ENCODE data around the gene CARD11.

CARD11 gene

GRCh38 chr7:3033136-3033535 lies 10.5 kb downstream of the CARD11 start:
- TF ChIP-seq POLR2AphosphoS5 (IDR thresholded peaks at IDR 0.05; ENCODE audit: low read depth, low read length), result no peak
- TF ChIP-seq FOXP2 (optimal IDR thresholded peaks at IDR 0.05; ENCODE audit: borderline replicate concordance, extremely low read depth, extremely low read length, insufficient read depth), result no peak
- no peak for TF ChIP-seq TAF1 (IDR thresholded peaks at IDR 0.05; ENCODE audit: borderline replicate concordance, insufficient read depth, low read length)
- no peak for TF ChIP-seq SIN3A (IDR thresholded peaks at IDR 0.05; ENCODE audit: borderline replicate concordance, insufficient read depth, low read length)
- TF ChIP-seq REST (IDR thresholded peaks at IDR 0.05; ENCODE audit: insufficient read depth in 1 of 2, low read depth in 2 of 2, low read length in 2 of 2), result no peak

- TF ChIP-seq FOXP2 (optimal IDR thresholded peaks at IDR 0.05; ENCODE audit: borderline replicate concordance, extremely low read depth, extremely low read length, insufficient read depth), result no peak
- no peak for TF ChIP-seq REST (IDR thresholded peaks at IDR 0.05; ENCODE audit: insufficient read depth in 1 of 2, low read depth in 2 of 2, low read length in 2 of 2)
- TF ChIP-seq TAF1 (IDR thresholded peaks at IDR 0.05; ENCODE audit: borderline replicate concordance, insufficient read depth, low read length), result no peak
- TF ChIP-seq SIN3A (IDR thresholded peaks at IDR 0.05; ENCODE audit: borderline replicate concordance, insufficient read depth, low read length), result no peak
- no peak for TF ChIP-seq POLR2AphosphoS5 (IDR thresholded peaks at IDR 0.05; ENCODE audit: low read depth, low read length)
These were observed 11.4 kb downstream of the CARD11 start for GRCh38 chr7:3032256-3032655.

GRCh38 chr7:3029138-3029537 lies 14.5 kb downstream of the CARD11 start:
- TF ChIP-seq POLR2AphosphoS5 (IDR thresholded peaks at IDR 0.05; ENCODE audit: low read depth, low read length) (no peak), TAF1 (IDR thresholded peaks at IDR 0.05; ENCODE audit: borderline replicate concordance, insufficient read depth, low read length) (no peak), REST (IDR thresholded peaks at IDR 0.05; ENCODE audit: insufficient read depth in 1 of 2, low read depth in 2 of 2, low read length in 2 of 2) (no peak), SIN3A (IDR thresholded peaks at IDR 0.05; ENCODE audit: borderline replicate concordance, insufficient read depth, low read length) (no peak), FOXP2 (optimal IDR thresholded peaks at IDR 0.05; ENCODE audit: borderline replicate concordance, extremely low read depth, extremely low read length, insufficient read depth) (no peak)

GRCh38 chr7:3028758-3029093 lies 14.9 kb downstream of the CARD11 start:
- TF ChIP-seq POLR2AphosphoS5 (IDR thresholded peaks at IDR 0.05; ENCODE audit: low read depth, low read length) (no peak), TAF1 (IDR thresholded peaks at IDR 0.05; ENCODE audit: borderline replicate concordance, insufficient read depth, low read length) (no peak), SIN3A (IDR thresholded peaks at IDR 0.05; ENCODE audit: borderline replicate concordance, insufficient read depth, low read length) (no peak), REST (IDR thresholded peaks at IDR 0.05; ENCODE audit: insufficient read depth in 1 of 2, low read depth in 2 of 2, low read length in 2 of 2) (no peak), FOXP2 (optimal IDR thresholded peaks at IDR 0.05; ENCODE audit: borderline replicate concordance, extremely low read depth, extremely low read length, insufficient read depth) (no peak)

All from PFSK-1 (cell line).